ENCODE measurements around the gene ELMO1.

DNA sequence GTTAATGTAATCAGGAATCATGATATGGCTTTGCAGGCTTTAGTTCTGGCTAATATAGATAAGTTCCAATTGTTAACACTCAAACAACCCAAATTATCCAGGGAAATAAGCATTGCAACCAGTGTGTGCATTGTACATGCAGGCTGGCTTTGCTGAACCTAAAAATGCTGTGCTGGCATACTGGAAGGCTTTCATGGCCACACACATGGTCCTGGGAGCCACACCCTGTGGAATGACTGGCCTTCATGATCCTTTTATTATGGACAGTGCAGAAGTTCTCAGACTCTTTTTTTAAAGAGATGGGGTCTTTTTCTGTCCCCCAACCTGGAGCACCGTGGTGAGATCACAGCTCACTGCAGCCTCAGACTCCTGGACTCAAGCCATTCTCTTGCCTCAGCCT lies 5.0 kb downstream of the ELMO1 start:
- TF ChIP-seq, protein P1, sequence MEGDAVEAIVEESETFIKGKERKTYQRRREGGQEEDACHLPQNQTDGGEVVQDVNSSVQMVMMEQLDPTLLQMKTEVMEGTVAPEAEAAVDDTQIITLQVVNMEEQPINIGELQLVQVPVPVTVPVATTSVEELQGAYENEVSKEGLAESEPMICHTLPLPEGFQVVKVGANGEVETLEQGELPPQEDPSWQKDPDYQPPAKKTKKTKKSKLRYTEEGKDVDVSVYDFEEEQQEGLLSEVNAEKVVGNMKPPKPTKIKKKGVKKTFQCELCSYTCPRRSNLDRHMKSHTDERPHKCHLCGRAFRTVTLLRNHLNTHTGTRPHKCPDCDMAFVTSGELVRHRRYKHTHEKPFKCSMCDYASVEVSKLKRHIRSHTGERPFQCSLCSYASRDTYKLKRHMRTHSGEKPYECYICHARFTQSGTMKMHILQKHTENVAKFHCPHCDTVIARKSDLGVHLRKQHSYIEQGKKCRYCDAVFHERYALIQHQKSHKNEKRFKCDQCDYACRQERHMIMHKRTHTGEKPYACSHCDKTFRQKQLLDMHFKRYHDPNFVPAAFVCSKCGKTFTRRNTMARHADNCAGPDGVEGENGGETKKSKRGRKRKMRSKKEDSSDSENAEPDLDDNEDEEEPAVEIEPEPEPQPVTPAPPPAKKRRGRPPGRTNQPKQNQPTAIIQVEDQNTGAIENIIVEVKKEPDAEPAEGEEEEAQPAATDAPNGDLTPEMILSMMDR (IDR thresholded peaks at IDR 0.05; ENCODE audit: borderline replicate concordance, extremely low read depth, low read length, poor library complexity, severe bottlenecking): no peak
- TF ChIP-seq EZH2 (IDR thresholded peaks at IDR 0.05; ENCODE audit: borderline replicate concordance, low read depth, low read length, severe bottlenecking): no peak

Measured in DND-41 (cell line).